ENCODE data around the gene DNAH6. TPM values are rescaled to one million over a fixed set of nuclear protein-coding genes. Genes with fewer than 3 reads are reported as not detected.

DNAH6 gene
- polyA plus RNA-seq, 3 donors = 0.04 TPM; not detected in 2

GRCh38 chr2:84483320-84483719 is 33.0 kb upstream of the DNAH6 start:
- WGBS (ENCODE audit: insufficient coverage) = no CpG with 5 or more reads among the region's 1 CpG
- no peak for TF ChIP-seq CTCF (IDR thresholded peaks at IDR 0.05)

GRCh38 chr2:84486441-84487115 is 29.7 kb upstream of the DNAH6 start:
- WGBS (ENCODE audit: insufficient coverage) = no CpG with 5 or more reads among the region's 2 CpGs
- no peak overlapping the region for H3K4me2 ChIP-seq (replicated peaks; ENCODE audit: extremely low read depth, low read length, poor library complexity, severe bottlenecking)
- DNase-seq = no peak
- H3K36me3 ChIP-seq (replicated peaks in 1 of 2; ENCODE audit: control insufficient read depth in 1 of 2, insufficient read depth in 2 of 2, low read length in 2 of 2) = no peaks in the 10 kb centered on the region
- no peaks in the 10 kb centered on the region for H3K79me2 ChIP-seq (ENCODE audit: insufficient read depth, low read length)
- H3K9me3 ChIP-seq (replicated peaks in 1 of 2; ENCODE audit: control insufficient read depth in 1 of 2, insufficient read depth in 1 of 2, low read length in 2 of 2) = no peaks in the 10 kb centered on the region
- H3K27me3 ChIP-seq (ENCODE audit: control insufficient read depth in 2 of 2, insufficient read depth in 2 of 2, low read length in 2 of 2) = no peaks in the 10 kb centered on the region
- H3K9ac ChIP-seq (ENCODE audit: insufficient read depth, low read length, poor library complexity, severe bottlenecking) = no peak overlapping the region
- Mint-ChIP-seq H3K9me3 (peaks cover 0 to 1% (median 0%) of the 10 kb centered on the region in 7 donors), H3K4me3 (no peak overlapping the region), H3K27me3 (ENCODE audit: low read depth in 3 of 3) (peaks cover 2 to 7% (median 3%) of the 10 kb centered on the region in 3 donors), H3K27ac (no peak overlapping the region), H3K4me1 (no peaks in the 10 kb centered on the region), H3K36me3 (no peaks in the 10 kb centered on the region)
- intact Hi-C loops (cut with micrococcal nuclease) = no loop called here
- no peak overlapping the region for H3K4me3 ChIP-seq (replicated peaks in 1 of 3; ENCODE audit: low read depth in 2 of 3, low read length in 3 of 3)
- TF ChIP-seq CTCF (IDR thresholded peaks at IDR 0.05) = no peak
- H3K27ac ChIP-seq (ENCODE audit: low read depth in 1 of 2, low read length in 2 of 2) = no peak overlapping the region
- no peaks in the 10 kb centered on the region for H3K4me1 ChIP-seq (ENCODE audit: control insufficient read depth in 1 of 2, insufficient read depth in 2 of 2, low read length in 2 of 2)
- no peak overlapping the region for H2AFZ ChIP-seq (ENCODE audit: insufficient read depth, low read depth, low read length, poor library complexity, severe bottlenecking)
- no peaks in the 10 kb centered on the region for H4K20me1 ChIP-seq (ENCODE audit: insufficient read depth, low read length)

More at GRCh38 chr2:84483320-84483719, 33.0 kb upstream of the DNAH6 start:
- Mint-ChIP-seq H3K27me3 (ENCODE audit: low read depth in 3 of 3) (peaks cover 3 to 4% (median 3%) of the 10 kb centered on the region in 3 donors), H3K9me3 (peaks cover 0 to 7% (median 4%) of the 10 kb centered on the region in 7 donors), H3K36me3 (no peaks in the 10 kb centered on the region), H3K4me1 (no peaks in the 10 kb centered on the region), H3K27ac (no peak overlapping the region), H3K4me3 (peak overlapping the region in 1 of 2 donors; percentile 3)
- Histone ChIP-seq H3K36me3 (replicated peaks in 1 of 2; ENCODE audit: control insufficient read depth in 1 of 2, insufficient read depth in 2 of 2, low read length in 2 of 2) (no peaks in the 10 kb centered on the region), H2AFZ (ENCODE audit: insufficient read depth, low read depth, low read length, poor library complexity, severe bottlenecking) (no peak overlapping the region), H3K4me1 (ENCODE audit: control insufficient read depth in 1 of 2, insufficient read depth in 2 of 2, low read length in 2 of 2) (no peaks in the 10 kb centered on the region), H3K27ac (ENCODE audit: low read depth in 1 of 2, low read length in 2 of 2) (no peak overlapping the region), H3K27me3 (ENCODE audit: control insufficient read depth in 2 of 2, insufficient read depth in 2 of 2, low read length in 2 of 2) (no peaks in the 10 kb centered on the region), H3K9me3 (replicated peaks in 1 of 2; ENCODE audit: control insufficient read depth in 1 of 2, insufficient read depth in 1 of 2, low read length in 2 of 2) (peaks cover 5 to 8% of the 10 kb centered on the region in 2 donors), H3K9ac (ENCODE audit: insufficient read depth, low read length, poor library complexity, severe bottlenecking) (no peak overlapping the region), H3K79me2 (ENCODE audit: insufficient read depth, low read length) (no peaks in the 10 kb centered on the region), H4K20me1 (ENCODE audit: insufficient read depth, low read length) (no peaks in the 10 kb centered on the region), H3K4me3 (replicated peaks in 1 of 3; ENCODE audit: low read depth in 2 of 3, low read length in 3 of 3) (no peak overlapping the region), H3K4me2 (replicated peaks; ENCODE audit: extremely low read depth, low read length, poor library complexity, severe bottlenecking) (no peak overlapping the region)
- no peak for DNase-seq
- intact Hi-C loops (cut with micrococcal nuclease) = no loop called here
